ENCODE data around the gene KCNMA1.

GRCh38 chr10:77590344-77591237 is 47.0 kb downstream of the KCNMA1 start:
- TF ChIP-seq CTCF (IDR thresholded peaks at IDR 0.05) (no peak), ZFX (IDR thresholded peaks at IDR 0.05; ENCODE audit: borderline replicate concordance) (no peak)

Data from 22Rv1 (cell line).